GM19452 (cell line): ENCODE measurements around the gene GRAMD1B.
A peak's percentile ranks its signal among the peaks of the same experiment; 100 is the strongest.

ENCODE experiments used
- ATAC-seq: cut with Tn5 transposase; IDR thresholded peaks from one replicate; pipeline ENCODE4 v1.9.1; 2021; ENCODE audit not compliant: unreplicated experiment

The GRAMD1B gene

GRCh38 chr11:123473941-123474677 is 44.0 kb downstream of the GRAMD1B start:
- ATAC-seq, result no peak

GRCh38 chr11:123474994-123475393 is 44.9 kb downstream of the GRAMD1B start:
- no peak for ATAC-seq

- no peak for ATAC-seq
These were observed 45.4 kb downstream of the GRAMD1B start for GRCh38 chr11:123475469-123475868.

GRCh38 chr11:123477205-123477907 is 47.3 kb downstream of the GRAMD1B start:
- ATAC-seq, result no peak

- no peak for ATAC-seq
These were observed 48.4 kb downstream of the GRAMD1B start for GRCh38 chr11:123478352-123478987.

- peak; percentile 76 for ATAC-seq
These were observed 49.2 kb downstream of the GRAMD1B start for GRCh38 chr11:123479048-123479837.

- no peak for ATAC-seq
These were observed 50.3 kb downstream of the GRAMD1B start for GRCh38 chr11:123480290-123480815.

- ATAC-seq, result no peak
These were observed 50.8 kb downstream of the GRAMD1B start for GRCh38 chr11:123480882-123481281.

GRCh38 chr11:123481640-123482039 is 51.6 kb downstream of the GRAMD1B start:
- ATAC-seq, result no peak

- ATAC-seq, result no peak
These were observed 52.1 kb downstream of the GRAMD1B start for GRCh38 chr11:123482218-123482617.

GRCh38 chr11:123483058-123483457 is 53.0 kb downstream of the GRAMD1B start:
- ATAC-seq, result no peak

- no peak for ATAC-seq
These were observed 53.4 kb downstream of the GRAMD1B start for GRCh38 chr11:123483466-123483865.

GRCh38 chr11:123484448-123484847 is 54.4 kb downstream of the GRAMD1B start:
- ATAC-seq, result no peak

GRCh38 chr11:123487157-123487744 is 57.2 kb downstream of the GRAMD1B start:
- no peak for ATAC-seq

GRCh38 chr11:123490527-123490926 is 60.5 kb downstream of the GRAMD1B start:
- no peak for ATAC-seq

GRCh38 chr11:123491241-123491640 is 61.2 kb downstream of the GRAMD1B start:
- ATAC-seq, result no peak

GRCh38 chr11:123493349-123494063 is 63.4 kb downstream of the GRAMD1B start:
- no peak for ATAC-seq

GRCh38 chr11:123494195-123495050 is 64.4 kb downstream of the GRAMD1B start:
- ATAC-seq, result no peak

- ATAC-seq, result no peak
These were observed 74.3 kb downstream of the GRAMD1B start for GRCh38 chr11:123504401-123504800.
